ENCODE results near the gene AGXT.

AGXT gene

GRCh38 chr2:240899468-240899865 lies 30.8 kb downstream of the AGXT start:
- no peak for DNase-seq

GRCh38 chr2:240900141-240900860 lies 31.7 kb downstream of the AGXT start:
- DNase-seq: no peak

GRCh38 chr2:240901986-240902614 lies 33.5 kb downstream of the AGXT start:
- DNase-seq: no peak

GRCh38 chr2:240902615-240903041 lies 34.0 kb downstream of the AGXT start:
- DNase-seq: no peak

- DNase-seq: no peak
These were observed 34.8 kb downstream of the AGXT start for GRCh38 chr2:240903191-240904060.

GRCh38 chr2:240904216-240905175 lies 35.9 kb downstream of the AGXT start:
- DNase-seq: no peak

- no peak for DNase-seq
These were observed 36.7 kb downstream of the AGXT start for GRCh38 chr2:240905176-240905781.

- DNase-seq: no peak
These were observed 37.7 kb downstream of the AGXT start, which contains the start of gene CROCC2 for GRCh38 chr2:240906141-240906910. TSS of gene CROCC2 (plus strand) at chr2:240906336. CDS start at chr2:240906514, 178 bp downstream.

- DNase-seq: no peak
These were observed 38.4 kb downstream of the AGXT start for GRCh38 chr2:240906911-240907590.

- DNase-seq: no peak
These were observed 40.8 kb downstream of the AGXT start for GRCh38 chr2:240909216-240909974.

- no peak for DNase-seq
These were observed 43.1 kb downstream of the AGXT start for GRCh38 chr2:240911641-240912265.

- DNase-seq: no peak
These were observed 44.5 kb downstream of the AGXT start for GRCh38 chr2:240912878-240913809.

GRCh38 chr2:240913810-240914644 lies 45.4 kb downstream of the AGXT start:
- DNase-seq: no peak

- no peak for DNase-seq
These were observed 46.3 kb downstream of the AGXT start for GRCh38 chr2:240914645-240915525.

GRCh38 chr2:240915526-240916341 lies 47.1 kb downstream of the AGXT start:
- DNase-seq: no peak

Measured in NCI-H510A (cell line).